NCI-H446 treated with DMSO at 0.1 percent for 48 hours (cell line): Measurements from ENCODE around the gene NOS1AP.
A peak's percentile ranks its signal among the peaks of the same experiment; 100 is the strongest.
"Not testable (repeated sequence)": the region's sequence is repeated elsewhere in the genome, so short reads cannot be mapped to it uniquely, and the experiment has no call there.

Experiments
- DNase-seq: peaks from one replicate; lab custom pipeline; 2025; lab: John Stamatoyannopoulos, UW

NOS1AP gene

DNA sequence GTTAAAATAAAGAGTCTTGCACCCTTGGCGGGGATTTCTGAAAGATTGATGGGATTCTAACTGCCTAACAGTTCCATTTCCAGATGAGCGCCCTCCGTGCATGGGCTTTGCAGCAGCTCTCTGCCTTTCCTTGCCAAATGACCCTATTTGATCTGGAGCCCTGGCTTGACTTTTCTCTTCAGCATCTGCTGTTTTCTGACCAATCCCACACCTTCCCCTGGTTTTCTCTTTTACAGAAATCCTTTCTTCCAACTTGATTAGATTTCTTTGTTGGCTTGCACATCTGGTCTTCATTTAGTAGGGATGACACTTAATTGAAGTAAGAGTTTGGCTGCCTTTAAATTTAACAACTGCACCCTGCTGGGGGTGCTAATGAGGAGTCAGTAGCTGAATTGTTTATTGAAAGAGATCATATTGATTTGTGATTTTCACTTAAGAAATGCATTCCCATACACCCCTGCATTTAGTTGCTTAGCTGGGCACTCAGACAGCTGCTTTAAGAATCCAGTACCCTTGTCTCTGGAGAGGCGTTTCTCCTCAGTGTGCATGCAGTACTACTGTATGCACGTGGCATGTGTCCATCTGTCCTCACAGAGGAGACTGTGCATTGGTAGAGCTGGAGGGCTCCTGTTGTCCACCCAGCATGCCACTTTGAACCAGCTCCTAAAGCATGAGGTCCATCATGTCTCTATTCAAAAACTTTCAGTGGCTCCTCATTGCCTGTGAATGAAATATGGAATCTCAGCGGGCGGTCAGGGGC lies 99.7 kb downstream of the NOS1AP start:
- peak; percentile 54 for DNase-seq

DNA sequence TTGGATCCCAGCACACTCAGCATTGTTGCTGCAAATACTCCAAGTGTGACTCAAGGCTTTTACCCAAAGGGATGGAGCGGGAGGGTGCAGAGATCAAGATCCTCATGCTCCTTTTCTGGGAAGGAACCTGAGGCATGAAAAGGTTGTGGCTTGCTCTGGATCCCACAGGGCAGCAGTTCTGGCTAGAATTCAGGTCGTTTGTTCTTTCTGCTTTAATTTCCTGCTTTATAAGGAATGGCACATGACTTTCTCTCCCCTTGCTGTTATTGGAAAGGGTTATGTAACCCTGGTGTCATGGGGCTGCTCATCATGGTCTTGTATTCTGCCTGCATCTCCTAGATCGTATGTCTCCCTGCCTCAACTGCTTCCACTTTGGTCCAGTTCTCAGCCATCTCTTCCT lies 101.6 kb downstream of the NOS1AP start:
- DNase-seq, result no peak

GRCh38 chr1:162172311-162173102 lies 103.0 kb downstream of the NOS1AP start:
- no peak for DNase-seq

- not testable (repeated sequence) for DNase-seq
Measured at GRCh38 chr1:162173607-162174006, 104.1 kb downstream of the NOS1AP start.

DNA sequence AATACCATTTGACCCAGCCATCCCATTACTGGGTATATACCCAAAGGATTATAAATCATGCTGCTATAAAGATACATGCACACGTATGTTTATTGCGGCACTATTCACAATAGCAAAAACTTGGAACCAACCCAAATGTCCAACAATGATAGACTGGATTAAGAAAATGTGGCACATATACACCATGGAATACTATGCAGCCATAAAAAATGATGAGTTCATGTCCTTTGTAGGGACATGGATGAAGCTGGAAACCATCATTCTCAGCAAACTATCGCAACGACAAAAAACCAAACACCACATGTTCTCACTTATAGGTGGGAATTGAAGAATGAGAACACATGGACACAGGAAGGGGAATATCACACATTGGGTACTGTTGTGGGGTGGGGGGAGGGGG lies 104.5 kb downstream of the NOS1AP start:
- not testable (repeated sequence) for DNase-seq

- no peak for DNase-seq
Measured at GRCh38 chr1:162175379-162176081, 106.0 kb downstream of the NOS1AP start.

DNA sequence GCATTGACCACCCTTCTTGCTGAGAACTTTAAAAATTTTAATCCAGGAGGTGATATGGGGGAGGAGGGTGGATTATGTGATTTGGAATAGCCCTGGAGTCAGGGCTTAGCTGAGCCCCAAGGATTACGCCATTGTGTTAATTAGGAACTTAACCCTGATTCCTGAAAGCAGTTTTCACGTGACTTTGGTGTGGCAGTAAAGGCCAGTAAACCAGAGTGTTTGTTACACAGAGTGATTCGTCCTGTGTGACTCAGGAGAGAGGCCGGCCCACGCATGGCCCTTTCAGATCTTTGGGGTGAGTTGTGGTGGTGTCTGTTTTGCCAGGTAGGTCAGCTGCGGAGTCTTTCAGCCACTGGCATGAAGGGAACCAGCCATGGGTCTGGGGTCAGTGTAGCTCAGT lies 107.6 kb downstream of the NOS1AP start:
- DNase-seq, result no peak

DNA sequence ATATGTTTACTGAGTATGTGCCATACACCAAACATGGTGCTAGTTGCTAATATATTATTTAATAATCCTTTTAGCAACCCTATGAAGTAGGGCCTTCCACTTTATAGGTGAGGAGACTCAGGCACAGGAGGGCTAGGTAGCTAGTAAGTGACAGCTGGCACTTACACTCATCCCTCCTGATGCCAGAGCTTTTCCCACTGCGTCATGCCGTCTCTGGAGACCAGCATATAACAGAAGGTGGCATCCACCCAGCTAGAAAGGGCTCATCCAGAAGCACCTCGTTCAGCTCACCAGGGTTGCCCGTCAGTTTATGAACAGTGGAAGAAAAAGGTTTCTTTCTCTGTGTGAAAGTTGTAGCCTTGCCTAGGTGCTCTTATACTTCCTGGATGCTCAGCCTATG lies 108.9 kb downstream of the NOS1AP start:
- DNase-seq, result peak; percentile 36

DNA sequence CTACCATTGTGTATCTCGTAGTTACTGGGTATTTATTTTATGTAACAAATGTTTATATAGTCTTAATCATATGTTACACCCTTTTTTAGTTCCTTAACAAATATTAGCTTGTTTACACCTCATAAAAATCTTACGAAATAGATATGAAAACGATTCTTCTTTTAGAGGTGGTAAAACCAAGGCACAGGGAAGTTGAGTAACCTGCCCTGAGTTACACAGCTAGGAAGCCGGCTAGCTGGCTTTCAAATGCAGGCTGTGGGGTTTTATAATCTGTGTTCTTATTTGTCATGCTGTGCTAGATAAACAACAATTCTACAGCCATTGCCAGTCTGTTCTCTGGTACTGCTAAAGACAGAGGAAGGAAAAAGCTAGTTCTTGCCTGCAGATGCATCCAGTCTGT lies 109.6 kb downstream of the NOS1AP start:
- no peak for DNase-seq

GRCh38 chr1:162180813-162181212 lies 111.3 kb downstream of the NOS1AP start:
- no peak for DNase-seq

DNA sequence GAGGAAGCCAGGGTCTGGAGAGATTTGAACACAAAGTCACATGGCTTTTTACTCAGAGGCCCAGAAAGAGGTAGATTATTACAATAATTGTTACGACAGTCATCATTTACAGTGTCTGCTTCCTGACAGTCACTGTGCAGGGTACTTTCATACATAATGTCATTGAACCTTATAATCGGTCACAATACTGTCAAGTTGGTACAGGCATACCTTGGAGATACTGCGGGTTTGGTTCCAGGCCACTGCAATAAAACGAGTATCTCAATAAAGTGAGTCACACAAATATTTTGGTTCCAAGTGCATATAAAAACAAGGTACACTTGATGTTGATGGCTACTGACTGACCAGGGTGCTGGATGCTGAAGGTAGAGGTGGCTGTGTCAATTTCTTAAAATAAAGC lies 112.6 kb downstream of the NOS1AP start:
- DNase-seq, result no peak

- no peak for DNase-seq
Measured at GRCh38 chr1:162185314-162186025, 116.0 kb downstream of the NOS1AP start.

GRCh38 chr1:162186026-162186374 lies 116.5 kb downstream of the NOS1AP start:
- no peak for DNase-seq

DNA sequence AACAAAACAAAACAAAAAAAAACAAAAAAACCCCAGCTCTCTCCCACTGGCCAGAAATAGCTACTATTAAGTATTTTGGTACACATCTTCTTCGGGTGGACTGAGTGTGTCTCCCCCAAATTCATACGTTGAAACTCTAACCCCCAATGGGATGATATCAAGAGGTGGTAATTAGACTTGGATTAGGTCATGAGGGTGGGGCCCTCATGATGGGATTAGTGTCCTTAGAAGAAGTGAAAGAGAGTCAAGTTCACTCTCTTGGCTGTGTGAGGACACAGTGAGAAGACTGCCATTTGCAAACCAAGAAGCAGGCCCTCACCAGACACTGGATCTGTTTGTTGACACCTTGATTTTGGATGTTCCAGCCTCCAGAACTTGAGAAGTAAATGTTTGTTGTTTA lies 116.9 kb downstream of the NOS1AP start:
- no peak for DNase-seq

DNA sequence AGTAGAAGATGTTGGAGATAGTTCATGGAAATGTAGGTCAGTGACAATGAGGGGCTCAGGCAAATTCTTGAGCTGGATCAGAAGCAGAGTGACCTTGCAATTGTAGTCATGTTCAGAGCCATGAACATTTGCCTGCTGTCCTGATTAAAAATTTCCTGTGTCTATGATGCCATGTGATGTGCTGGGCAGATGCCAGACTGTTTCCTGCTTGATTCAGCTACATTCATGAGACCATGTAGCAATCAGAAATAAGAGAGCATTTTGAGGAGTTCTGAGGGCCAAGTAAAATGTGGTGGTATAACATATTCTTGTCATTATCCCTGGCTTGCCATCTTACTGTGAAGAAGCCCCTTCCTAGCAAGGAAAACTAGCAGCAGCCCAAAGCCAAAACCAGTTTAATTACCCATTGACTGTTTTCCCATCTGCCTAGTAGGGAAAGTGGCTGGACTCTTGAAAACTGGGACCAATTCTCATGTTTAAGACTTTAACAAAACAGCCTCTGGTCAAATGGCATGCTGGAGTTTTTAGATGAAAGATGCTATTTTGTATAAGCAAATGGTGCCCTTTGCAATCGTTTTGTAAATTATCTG lies 118.3 kb downstream of the NOS1AP start:
- DNase-seq, result peak; percentile 16

DNA sequence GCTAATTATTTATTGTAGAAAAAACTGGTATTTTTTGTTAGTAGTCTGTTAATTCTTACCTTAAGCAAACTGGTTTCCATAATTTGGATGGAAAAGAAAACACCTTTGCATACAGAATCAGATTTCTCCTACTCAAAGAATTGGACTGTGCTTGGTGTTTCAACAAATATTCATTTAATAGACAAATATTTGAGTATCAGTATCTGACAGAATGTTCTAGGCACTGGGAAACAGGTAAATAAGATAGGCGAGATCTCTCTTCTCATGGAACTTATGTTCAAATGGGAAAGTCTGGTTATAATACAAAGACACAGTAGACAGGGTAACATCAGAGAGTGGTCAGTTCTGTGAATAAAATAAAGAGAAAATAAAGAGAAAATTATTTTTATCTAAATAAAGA lies 119.9 kb downstream of the NOS1AP start:
- no peak for DNase-seq

DNA sequence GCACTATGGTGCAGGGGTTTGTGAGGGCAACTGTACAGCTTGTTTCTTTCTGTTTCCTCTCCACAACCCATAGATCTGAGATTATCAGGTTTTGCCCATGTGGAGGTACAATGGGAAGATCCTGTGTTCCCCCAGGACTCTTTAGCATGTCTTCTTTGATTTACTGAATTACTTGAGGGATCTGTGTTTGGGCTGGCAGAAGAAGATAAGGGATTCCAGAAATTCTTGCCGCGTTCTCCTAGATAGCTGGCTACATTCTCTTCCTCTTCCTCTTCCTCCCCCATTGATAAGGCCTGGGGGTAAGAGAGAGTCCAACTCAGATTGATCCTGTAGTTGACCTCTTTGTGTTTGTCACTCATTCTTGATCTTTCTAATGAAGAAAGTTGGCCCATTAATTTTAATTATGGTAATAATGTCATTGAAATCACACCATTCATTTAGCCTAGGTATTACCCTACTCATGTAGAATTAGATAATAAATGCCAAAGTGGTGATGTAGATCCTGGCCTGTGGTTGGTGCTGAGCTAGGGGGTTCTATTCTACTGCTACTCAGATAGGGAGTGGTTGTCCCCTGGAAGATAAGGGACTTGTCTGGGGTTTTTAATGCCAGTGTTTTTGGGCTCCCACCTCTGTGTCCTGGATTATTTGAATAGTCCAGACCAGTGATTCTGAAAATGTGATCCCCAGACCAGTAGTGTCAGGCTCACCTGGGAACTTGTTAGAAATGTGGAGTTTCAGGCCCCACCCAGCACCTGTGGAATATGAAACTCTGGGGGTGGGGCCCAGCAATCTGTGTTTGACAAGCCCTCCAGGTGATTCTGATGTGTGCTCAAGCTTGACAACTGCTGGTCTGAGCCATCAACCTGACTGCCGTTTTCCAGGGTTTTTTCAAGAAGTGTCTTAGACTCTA lies 122.2 kb downstream of the NOS1AP start:
- no peak for DNase-seq

DNA sequence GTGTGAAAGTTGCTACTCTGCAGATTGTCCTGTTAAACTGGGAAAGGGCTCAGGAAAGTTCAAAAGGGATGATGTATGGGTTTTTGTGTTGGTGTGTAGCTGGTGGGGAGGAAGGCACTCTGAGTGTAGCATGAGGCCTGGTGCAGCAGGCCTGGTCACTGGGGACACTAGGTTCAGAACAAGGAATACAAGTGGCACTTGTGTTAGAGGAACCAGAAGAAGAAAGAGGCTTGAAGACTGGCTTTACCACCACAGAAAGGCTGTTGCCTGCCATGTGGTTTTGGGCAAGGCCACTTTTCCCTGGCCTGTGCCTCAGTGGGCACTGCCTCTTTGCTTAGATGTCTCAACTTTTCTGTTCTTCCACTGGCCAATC lies 122.8 kb downstream of the NOS1AP start:
- no peak for DNase-seq

GRCh38 chr1:162192763-162193162 lies 123.3 kb downstream of the NOS1AP start:
- no peak for DNase-seq

- no peak for DNase-seq
Measured at GRCh38 chr1:162193221-162193620, 123.7 kb downstream of the NOS1AP start.

GRCh38 chr1:162193815-162194214 lies 124.3 kb downstream of the NOS1AP start:
- peak; percentile 44 for DNase-seq
